ENCODE measurements around the gene USP32. TPM values are rescaled to one million over a fixed set of nuclear protein-coding genes. Genes with fewer than 3 reads are reported as not detected.
"Not testable (repeated sequence)": the region's sequence is repeated elsewhere in the genome, so short reads cannot be mapped to it uniquely, and the experiment has no call there.

The USP32 gene
- total RNA-seq, result 10 to 100 TPM; 37.4 to 48.9 TPM
- long read RNA-seq, partial matches to known transcripts, result 6 of 15 reads
- long read RNA-seq, other reads (novel, unspliced or antisense), result 9 of 15 reads

GRCh38 chr17:60392042-60392844, at the start of gene USP32:
Gene USP32, minus strand, starts transcription at chr17:60392133. Its CDS starts 194 bp downstream, at chr17:60391939.
- intact Hi-C loops (cut with DNase I, micrococcal nuclease), result no loop called here
- ATAC-seq (peak; percentile 91), DNase-seq (peak; percentile 99 to 100)

- intact Hi-C loops (cut with DNase I, micrococcal nuclease), result loop anchor here in 1 of 2 donors (10.0 kb wide), 1 partner anchor 215 kb away; no protein-coding TSS in a partner anchor
- DNase-seq (no peak), ATAC-seq (no peak)
Measured at GRCh38 chr17:60439501-60439900, 47.6 kb upstream of the USP32 start.

- DNase-seq, result no peak
- intact Hi-C loops (cut with DNase I, micrococcal nuclease), result loop anchor here in 1 of 2 donors (10.0 kb wide), 1 partner anchor 212 kb away; no protein-coding TSS in a partner anchor
- ATAC-seq, result no peak
Measured at GRCh38 chr17:60436676-60437075, 44.7 kb upstream of the USP32 start.

GRCh38 chr17:60435244-60436167, 43.6 kb upstream of the USP32 start:
- ATAC-seq (peak; percentile 77), DNase-seq (peak in 1 of 2 donors; percentile 55)
- intact Hi-C loops (cut with DNase I, micrococcal nuclease), result loop anchor here in 1 of 2 donors (10.0 kb wide), 1 partner anchor 211 kb away; no protein-coding TSS in a partner anchor

GRCh38 chr17:60433021-60433997, 41.4 kb upstream of the USP32 start:
- intact Hi-C loops (cut with DNase I, micrococcal nuclease), result loop anchor here in 1 of 2 donors (10.0 kb wide), 1 partner anchor 209 kb away; no protein-coding TSS in a partner anchor
- DNase-seq, ATAC-seq: not testable (repeated sequence)

- DNase-seq, ATAC-seq: not testable (repeated sequence)
- intact Hi-C loops (cut with DNase I, micrococcal nuclease), result loop anchor here in 1 of 2 donors (10.0 kb wide), 1 partner anchor 206 kb away; no protein-coding TSS in a partner anchor
Measured at GRCh38 chr17:60430561-60430960, 38.6 kb upstream of the USP32 start.

- ATAC-seq; intact Hi-C loops (cut with DNase I, micrococcal nuclease); DNase-seq: not testable (repeated sequence)
Measured at GRCh38 chr17:60428491-60428890, 36.6 kb upstream of the USP32 start.

GRCh38 chr17:60426596-60426995, 34.7 kb upstream of the USP32 start:
- no peak for ATAC-seq
- intact Hi-C loops (cut with DNase I, micrococcal nuclease), result no loop called here
- no peak for DNase-seq

GRCh38 chr17:60425626-60426025, 33.7 kb upstream of the USP32 start:
- no peak for DNase-seq
- no peak for ATAC-seq
- intact Hi-C loops (cut with DNase I, micrococcal nuclease), result no loop called here

- DNase-seq (no peak), ATAC-seq (no peak)
- intact Hi-C loops (cut with DNase I, micrococcal nuclease), result no loop called here
Measured at GRCh38 chr17:60423865-60424264, 31.9 kb upstream of the USP32 start.

- intact Hi-C loops (cut with DNase I, micrococcal nuclease), result no loop called here
- DNase-seq, result no peak
- ATAC-seq, result no peak
Measured at GRCh38 chr17:60422162-60422665, 30.3 kb upstream of the USP32 start, which contains the start of gene CHCT1. Gene CHCT1, plus strand, starts transcription at chr17:60422489. Its CDS starts 104 bp downstream, at chr17:60422593.

- ATAC-seq (peak; percentile 96), DNase-seq (peak; percentile 51 to 75)
- intact Hi-C loops (cut with DNase I, micrococcal nuclease), result no loop called here
Measured at GRCh38 chr17:60421273-60422161, 29.6 kb upstream of the USP32 start.

- DNase-seq; intact Hi-C loops (cut with DNase I, micrococcal nuclease); ATAC-seq: not testable (repeated sequence)
Measured at GRCh38 chr17:60419875-60420274, 27.9 kb upstream of the USP32 start.

GRCh38 chr17:60419003-60419402, 27.1 kb upstream of the USP32 start:
- intact Hi-C loops (cut with DNase I, micrococcal nuclease); ATAC-seq; DNase-seq: not testable (repeated sequence)

GRCh38 chr17:60416368-60416925, 24.5 kb upstream of the USP32 start:
- peak; percentile 61 for ATAC-seq
- intact Hi-C loops (cut with DNase I, micrococcal nuclease), result no loop called here
- DNase-seq, result no peak

GRCh38 chr17:60415146-60415545, 23.2 kb upstream of the USP32 start:
- ATAC-seq (no peak), DNase-seq (no peak)
- intact Hi-C loops (cut with DNase I, micrococcal nuclease), result no loop called here

Measured in left colon (tissue), 2 donors.